Mesenchymal stem cell (in vitro differentiated cells and primary cell): ENCODE data around the gene CTNNA3.

Source experiments
- DNase-seq: peaks from one replicate; pipeline ENCODE4 v3.0.0-alpha.2; 2013
- H2AFZ ChIP-seq: one replicate; pipeline ENCODE4 v1.6.1; 2013; ENCODE audit warnings: low read depth, mild to moderate bottlenecking, control low read depth, inconsistent platforms, low read length, moderate library complexity
- H2AK5ac ChIP-seq: 2 replicates; pipeline ENCODE4 v1.6.1; 2013; ENCODE audit warnings: low read length, moderate library complexity, mild to moderate bottlenecking, inconsistent platforms; ENCODE audit not compliant: severe bottlenecking
- H2BK120ac ChIP-seq: one replicate; pipeline ENCODE4 v1.6.1; 2013; ENCODE audit warnings: low read depth, mild to moderate bottlenecking, inconsistent platforms, low read length, moderate library complexity
- H2BK12ac ChIP-seq, 2 experiments: one replicate each; pipeline ENCODE4 v1.6.1; 2013; ENCODE audit warnings: inconsistent platforms in 2 of 2, low read length in 2 of 2, mild to moderate bottlenecking in 2 of 2, moderate library complexity in 2 of 2, control low read depth in 1 of 2
- H2BK15ac ChIP-seq: one replicate; pipeline ENCODE4 v1.6.1; 2013; ENCODE audit warnings: mild to moderate bottlenecking, low read depth, inconsistent platforms; ENCODE audit not compliant: poor library complexity, severe bottlenecking
- H2BK5ac ChIP-seq: 2 replicates; pipeline ENCODE4 v1.6.1; 2013; ENCODE audit warnings: low read depth, mild to moderate bottlenecking, low read length, control low read depth, inconsistent platforms; ENCODE audit not compliant: poor library complexity, severe bottlenecking
- H3K14ac ChIP-seq, 2 experiments: one replicate each; pipeline ENCODE4 v1.6.1; 2013; ENCODE audit warnings: inconsistent platforms in 2 of 2, low read length in 2 of 2, control low read depth in 1 of 2, mild to moderate bottlenecking in 1 of 2, moderate library complexity in 1 of 2
- H3K18ac ChIP-seq, 2 experiments: one replicate each; pipeline ENCODE4 v1.6.1; 2013; ENCODE audit warnings: inconsistent platforms in 2 of 2, low read length in 2 of 2, control low read depth in 1 of 2, low read depth in 1 of 2, mild to moderate bottlenecking in 1 of 2
- H3K23ac ChIP-seq, 2 experiments: one replicate each; pipeline ENCODE4 v1.6.1; 2013; ENCODE audit warnings: inconsistent platforms in 2 of 2, low read length in 2 of 2, mild to moderate bottlenecking in 2 of 2, moderate library complexity in 2 of 2, control low read depth in 1 of 2
- H3K27ac ChIP-seq: 2 replicates; pipeline ENCODE4 v1.5.1; 2013; ENCODE audit warnings: mild to moderate bottlenecking, moderate library complexity, low read length, control low read depth, inconsistent platforms; ENCODE audit not compliant: poor library complexity, severe bottlenecking
- H3K27me3 ChIP-seq, 2 experiments: 2 replicates each; pipeline versions ENCODE4 v1.6.1 to v1.7.0; 2013; ENCODE audit warnings: low read length in 2 of 2, mild to moderate bottlenecking in 2 of 2, moderate library complexity in 2 of 2, control low read depth in 1 of 2, inconsistent platforms in 1 of 2; ENCODE audit not compliant: control insufficient read depth in 1 of 2, insufficient read depth in 1 of 2
- H3K36me3 ChIP-seq, 2 experiments: 2 replicates each; pipeline versions ENCODE4 v1.6.1 to v1.7.0; 2013; ENCODE audit warnings: low read length in 2 of 2, control low read depth in 1 of 2, inconsistent platforms in 1 of 2, low read depth in 1 of 2, mild to moderate bottlenecking in 1 of 2; ENCODE audit not compliant: insufficient read depth in 2 of 2, control insufficient read depth in 1 of 2
- H3K4ac ChIP-seq, 2 experiments: one replicate each; pipeline ENCODE4 v1.6.1; 2013; ENCODE audit warnings: inconsistent platforms in 2 of 2, low read length in 2 of 2, mild to moderate bottlenecking in 2 of 2, moderate library complexity in 2 of 2, control low read depth in 1 of 2, low read depth in 1 of 2
- H3K4me1 ChIP-seq: 2 replicates; pipeline ENCODE4 v1.6.1; 2013; ENCODE audit warnings: low read depth, low read length, control low read depth; ENCODE audit not compliant: control insufficient read depth, insufficient read depth
- H3K4me2 ChIP-seq: 2 replicates; pipeline ENCODE4 v1.6.1; 2013; ENCODE audit warnings: low read length, mild to moderate bottlenecking, inconsistent platforms; ENCODE audit not compliant: poor library complexity, severe bottlenecking
- H3K4me3 ChIP-seq, 2 experiments: 2 replicates each; pipeline versions ENCODE4 v1.5.1 to v1.7.0; 2013; ENCODE audit warnings: low read length in 2 of 2, mild to moderate bottlenecking in 2 of 2, control low read depth in 1 of 2, low read depth in 1 of 2; ENCODE audit not compliant: insufficient read depth in 1 of 2
- H3K79me1 ChIP-seq: replicated peaks from 2 replicates; pipeline ENCODE4 v1.6.1; 2013; ENCODE audit warnings: mild to moderate bottlenecking, control low read depth, low read length, inconsistent platforms; ENCODE audit not compliant: poor library complexity, severe bottlenecking
- H3K9ac ChIP-seq: 2 replicates; pipeline ENCODE4 v1.7.0; 2013; ENCODE audit warnings: mild to moderate bottlenecking, low read length, moderate library complexity
- H3K9me3 ChIP-seq: 2 replicates; pipeline ENCODE4 v1.7.0; 2013; ENCODE audit warnings: mild to moderate bottlenecking, low read length; ENCODE audit not compliant: control insufficient read depth
- H4K8ac ChIP-seq: one replicate; pipeline ENCODE4 v1.6.1; 2013; ENCODE audit warnings: inconsistent platforms, mild to moderate bottlenecking, low read length, moderate library complexity
- H4K91ac ChIP-seq: one replicate; pipeline ENCODE4 v1.6.1; 2013; ENCODE audit warnings: mild to moderate bottlenecking, low read length, inconsistent platforms
- WGBS: methylation state at CpG from one replicate; pipeline ENCODE4 v1.1.7; 2013; ENCODE audit warnings: mixed read lengths; 5-methylcytosine and 5-hydroxymethylcytosine counted together

The CTNNA3 gene

DNA sequence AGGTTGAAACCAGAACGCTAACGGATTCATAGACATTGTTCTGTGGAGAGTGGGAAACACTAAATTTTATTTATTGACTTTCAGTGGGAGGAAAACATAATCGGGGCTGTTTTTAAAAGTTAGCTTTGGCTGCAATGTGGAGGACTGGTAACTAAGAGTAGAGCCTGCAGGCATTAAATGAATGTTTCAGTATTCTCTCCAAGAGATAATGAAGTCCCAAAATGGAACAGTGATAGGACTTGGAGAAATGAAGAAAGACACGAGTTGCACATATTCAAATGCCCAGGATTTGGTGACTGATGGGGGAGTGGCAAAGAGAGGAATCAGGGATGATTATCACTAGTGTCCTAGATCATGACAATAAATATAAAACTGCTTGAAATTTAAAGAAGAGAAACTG lies 1130.0 kb downstream of the CTNNA3 start:
- Histone ChIP-seq H2BK12ac (no peak overlapping the region), H2BK15ac (no peak overlapping the region), H4K91ac (no peak overlapping the region), H4K8ac (no peak overlapping the region), H3K79me1 (no peaks in the 10 kb centered on the region), H3K9me3 (no peaks in the 10 kb centered on the region), H3K4me1 (no peaks in the 10 kb centered on the region), H2AFZ (no peak overlapping the region), H3K36me3 (no peaks in the 10 kb centered on the region), H3K27ac (no peak overlapping the region), H3K4me2 (no peak overlapping the region), H3K4me3 (no peak overlapping the region), H2BK120ac (no peak overlapping the region), H3K23ac (no peak overlapping the region), H2AK5ac (no peak overlapping the region), H3K27me3 (no peaks in the 10 kb centered on the region), H3K4ac (no peak overlapping the region), H3K18ac (no peak overlapping the region), H3K14ac (no peak overlapping the region), H3K9ac (no peak overlapping the region), H2BK5ac (no peak overlapping the region)
- 80% methylated on average over 4 of the region's 4 CpGs for whole genome bisulfite sequencing
- DNase-seq, result no peak

DNA sequence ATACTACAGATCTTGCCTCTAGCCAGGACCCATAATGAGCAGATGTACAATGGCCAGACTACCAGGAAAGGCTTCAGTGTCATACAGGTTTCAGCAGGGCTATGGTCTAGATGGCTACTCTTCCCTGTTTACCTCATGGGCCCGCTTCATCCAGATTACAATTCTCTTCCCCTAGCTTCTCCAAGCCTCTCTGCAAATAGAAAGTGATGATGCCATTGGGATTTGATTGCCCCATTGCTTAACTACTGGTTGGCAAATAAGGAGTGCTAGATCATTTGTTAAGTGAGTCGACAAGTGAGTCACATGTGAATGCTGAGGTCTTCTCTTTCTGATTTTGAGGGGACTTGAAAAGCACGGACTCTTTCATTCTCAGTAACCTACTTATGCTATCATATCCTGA lies 1131.7 kb downstream of the CTNNA3 start:
- H3K4me1 ChIP-seq, result no peaks in the 10 kb centered on the region
- H3K4ac ChIP-seq, result no peak overlapping the region
- H4K8ac ChIP-seq, result no peak overlapping the region
- no peak overlapping the region for H2AFZ ChIP-seq
- H2BK5ac ChIP-seq, result no peak overlapping the region
- H3K79me1 ChIP-seq, result no peaks in the 10 kb centered on the region
- DNase-seq, result no peak
- WGBS, result no CpG with 5 or more reads among the region's 3 CpGs
- H3K4me3 ChIP-seq, result no peak overlapping the region
- no peak overlapping the region for H3K27ac ChIP-seq
- H3K23ac ChIP-seq, result no peak overlapping the region
- no peak overlapping the region for H4K91ac ChIP-seq
- no peak overlapping the region for H2BK120ac ChIP-seq
- no peak overlapping the region for H2AK5ac ChIP-seq
- H3K36me3 ChIP-seq, result no peaks in the 10 kb centered on the region
- H2BK12ac ChIP-seq, result no peak overlapping the region
- no peaks in the 10 kb centered on the region for H3K27me3 ChIP-seq
- no peak overlapping the region for H2BK15ac ChIP-seq
- no peak overlapping the region for H3K9ac ChIP-seq
- H3K9me3 ChIP-seq, result no peaks in the 10 kb centered on the region
- no peak overlapping the region for H3K18ac ChIP-seq
- H3K14ac ChIP-seq, result no peak overlapping the region
- H3K4me2 ChIP-seq, result no peak overlapping the region

DNA sequence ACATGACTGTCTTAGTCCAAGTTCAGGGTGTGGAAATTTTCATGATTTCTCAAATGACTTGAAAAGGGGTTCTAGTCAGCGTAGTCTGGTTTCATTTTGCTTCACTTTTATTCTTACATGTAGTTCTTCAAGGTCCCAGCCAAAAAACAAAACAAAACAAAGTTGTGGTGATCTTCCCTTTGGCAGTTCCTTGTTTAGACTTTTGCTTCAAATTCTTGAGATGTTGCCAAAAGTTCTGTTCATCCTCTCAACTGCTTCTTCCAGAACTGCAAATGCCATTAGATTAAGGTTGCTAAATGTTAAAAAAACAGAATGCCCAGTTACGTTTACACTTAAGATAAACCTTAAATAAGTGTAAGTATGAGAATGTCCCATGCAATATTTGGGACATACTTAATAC lies 1140.9 kb downstream of the CTNNA3 start:
- no peak overlapping the region for H3K4ac ChIP-seq
- no peaks in the 10 kb centered on the region for H3K27me3 ChIP-seq
- no peak overlapping the region for H2AFZ ChIP-seq
- DNase-seq, result no peak
- H2AK5ac ChIP-seq, result no peak overlapping the region
- H2BK5ac ChIP-seq, result no peak overlapping the region
- no peak overlapping the region for H3K4me3 ChIP-seq
- no peak overlapping the region for H3K23ac ChIP-seq
- H3K27ac ChIP-seq, result no peak overlapping the region
- no peak overlapping the region for H3K18ac ChIP-seq
- no peak overlapping the region for H2BK15ac ChIP-seq
- no peak overlapping the region for H2BK12ac ChIP-seq
- H4K8ac ChIP-seq, result no peak overlapping the region
- H3K79me1 ChIP-seq, result no peaks in the 10 kb centered on the region
- WGBS, result 50% methylated on average over 1 of the region's 2 CpGs
- H4K91ac ChIP-seq, result no peak overlapping the region
- H3K14ac ChIP-seq, result no peak overlapping the region
- H3K9me3 ChIP-seq, result no peaks in the 10 kb centered on the region
- H3K4me2 ChIP-seq, result no peak overlapping the region
- no peaks in the 10 kb centered on the region for H3K36me3 ChIP-seq
- no peak overlapping the region for H3K9ac ChIP-seq
- H2BK120ac ChIP-seq, result no peak overlapping the region
- H3K4me1 ChIP-seq, result no peaks in the 10 kb centered on the region

DNA sequence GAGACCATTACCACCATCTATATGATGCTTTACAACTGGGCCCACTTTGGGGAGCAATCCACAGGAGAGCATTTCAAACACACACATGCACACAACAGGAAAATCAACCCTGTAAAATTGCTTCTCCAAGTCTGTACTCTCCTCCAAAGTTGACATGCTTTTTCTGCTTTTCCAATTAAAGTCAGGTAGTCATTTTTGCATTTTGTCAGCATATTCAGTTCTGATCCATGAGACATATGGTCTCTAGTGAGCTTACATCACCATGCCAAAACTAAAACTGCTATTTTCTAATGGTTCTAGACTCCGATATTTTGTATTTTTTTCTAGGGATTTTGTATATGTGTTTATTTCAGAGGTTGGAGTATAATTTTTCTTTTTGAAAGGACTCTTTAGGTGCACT lies 1143.7 kb downstream of the CTNNA3 start:
- Histone ChIP-seq H2BK12ac (no peak overlapping the region), H3K4me1 (no peaks in the 10 kb centered on the region), H3K36me3 (no peaks in the 10 kb centered on the region), H4K8ac (no peak overlapping the region), H3K4ac (no peak overlapping the region), H4K91ac (no peak overlapping the region), H3K27me3 (no peaks in the 10 kb centered on the region), H3K14ac (no peak overlapping the region), H3K79me1 (no peaks in the 10 kb centered on the region), H3K18ac (no peak overlapping the region), H3K9ac (no peak overlapping the region), H3K9me3 (no peaks in the 10 kb centered on the region), H2BK15ac (no peak overlapping the region), H2BK5ac (no peak overlapping the region), H2AFZ (no peak overlapping the region), H3K4me3 (no peak overlapping the region), H3K27ac (no peak overlapping the region), H3K4me2 (no peak overlapping the region), H2AK5ac (no peak overlapping the region), H2BK120ac (no peak overlapping the region), H3K23ac (no peak overlapping the region)
- no CpG with 5 or more reads among the region's 1 CpG for WGBS
- no peak for DNase-seq
